DMS114 treated with DMSO at 0.1 percent for 48 hours (cell line): ENCODE measurements around the gene GNA14.
"Not testable (repeated sequence)": the region's sequence is repeated elsewhere in the genome, so short reads cannot be mapped to it uniquely, and the experiment has no call there.

Experiments
- DNase-seq: peaks from one replicate; lab custom pipeline; 2025; ENCODE audit not compliant: unreplicated experiment; lab: John Stamatoyannopoulos, UW

GNA14 gene

DNA sequence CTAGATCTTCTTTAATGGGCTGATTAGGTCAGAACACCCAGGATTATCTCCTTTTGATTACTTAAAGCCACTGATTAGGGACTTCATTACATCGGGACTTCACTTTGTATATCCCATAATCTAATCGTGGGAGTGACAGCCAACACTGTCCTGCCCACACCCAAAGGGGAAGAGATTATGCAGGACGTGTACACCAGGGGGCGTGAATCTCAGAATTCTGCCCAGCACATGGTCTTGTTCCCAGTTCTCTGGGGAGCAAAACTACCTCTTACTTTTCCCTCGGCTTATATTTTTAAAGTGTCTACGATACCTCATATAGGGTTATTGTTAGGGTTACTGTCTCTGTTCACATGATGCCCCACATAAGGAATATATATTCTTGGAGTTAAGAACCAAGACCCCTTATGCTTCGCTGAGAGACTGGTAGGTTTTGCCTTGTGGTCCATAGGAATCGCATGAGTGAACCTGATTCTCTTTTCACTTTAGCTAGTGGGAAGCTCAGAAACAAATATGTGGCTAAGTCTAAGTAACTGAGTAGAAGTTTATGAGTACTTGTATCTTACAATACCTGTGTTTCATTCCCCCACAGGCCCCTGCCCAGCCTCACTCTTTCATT lies 192.7 kb downstream of the GNA14 start:
- peak; percentile 1 for DNase-seq

GRCh38 chr9:77454663-77455062 lies 193.5 kb downstream of the GNA14 start:
- no peak for DNase-seq

DNA sequence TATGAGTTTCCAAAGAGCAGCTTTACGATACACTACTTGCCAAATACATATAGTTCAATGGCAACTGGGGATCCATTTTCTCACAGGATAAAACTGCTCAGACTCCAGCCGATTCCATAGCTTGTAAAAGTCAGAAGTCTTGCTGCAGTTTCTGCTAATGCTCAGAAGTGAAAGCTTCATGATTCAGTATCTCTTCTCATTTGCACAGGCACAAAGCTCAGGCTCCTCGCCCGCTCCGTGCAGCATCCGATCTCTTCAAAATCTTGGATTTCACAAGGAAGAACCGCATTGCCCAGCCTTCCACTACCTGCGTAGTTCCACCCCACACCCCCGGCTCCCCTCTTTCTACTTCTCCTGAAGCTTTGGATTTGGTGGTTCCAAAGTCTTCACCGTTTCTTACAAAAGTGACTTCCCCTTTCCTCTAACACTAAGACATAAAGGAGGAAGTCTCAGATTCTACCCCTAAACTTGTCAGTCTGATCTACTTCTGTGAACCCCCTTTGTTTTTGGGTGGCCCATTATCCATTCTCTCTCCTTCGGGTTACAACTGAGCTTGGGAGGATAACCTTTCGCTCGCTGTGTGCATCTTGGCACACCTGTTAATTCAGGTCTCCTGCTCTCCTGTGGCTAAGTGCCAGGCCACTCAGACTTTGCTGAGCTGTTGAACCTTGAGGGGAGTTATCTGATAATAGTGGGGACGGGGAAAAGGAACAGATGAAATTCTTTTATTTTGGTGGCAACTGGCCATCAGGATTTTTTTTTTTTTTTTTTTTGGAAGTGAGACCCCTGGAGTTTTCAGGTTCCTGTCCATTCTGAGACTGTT lies 194.1 kb downstream of the GNA14 start:
- DNase-seq = no peak

GRCh38 chr9:77451507-77451906 lies 196.6 kb downstream of the GNA14 start:
- no peak for DNase-seq

DNA sequence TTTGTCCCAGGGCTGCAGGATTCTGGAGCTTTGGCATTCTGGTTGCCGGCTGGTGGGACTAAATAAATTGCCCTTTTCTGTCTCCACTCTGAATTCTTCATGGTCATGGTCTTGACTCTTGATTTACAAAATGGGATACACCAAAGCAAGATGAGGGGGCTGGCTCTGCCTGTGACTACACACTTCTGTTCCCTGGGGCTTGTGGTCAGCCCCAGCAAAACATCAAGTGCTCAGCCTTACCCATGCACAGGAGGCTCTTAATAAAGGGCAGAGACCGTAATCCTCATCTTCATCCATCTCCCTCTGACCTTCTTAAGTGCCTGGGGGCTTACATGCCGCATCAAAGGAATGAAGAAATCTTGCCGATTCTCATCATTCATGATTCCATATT lies 198.0 kb downstream of the GNA14 start:
- DNase-seq = no peak

- no peak for DNase-seq
Measured at GRCh38 chr9:77449240-77450084, 198.7 kb downstream of the GNA14 start.

DNA sequence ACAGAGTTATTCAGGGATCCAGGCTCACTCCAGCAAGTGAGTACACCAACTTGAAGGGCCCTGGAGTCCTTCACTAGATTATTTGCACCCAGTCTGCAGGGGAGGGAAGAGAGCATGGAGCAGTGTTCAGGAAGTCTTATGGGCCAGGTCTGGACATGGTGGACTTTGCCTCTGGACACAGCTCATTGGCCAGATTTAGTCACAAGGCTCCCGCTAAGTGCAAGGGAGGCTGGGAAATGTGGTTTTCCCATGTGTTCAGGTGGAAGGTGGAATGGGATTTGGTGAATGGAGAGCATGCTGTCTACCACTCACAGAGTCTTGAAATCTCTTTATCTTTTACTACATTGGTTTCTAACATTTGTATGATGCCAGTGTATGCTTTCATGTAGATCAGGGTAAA lies 200.5 kb downstream of the GNA14 start:
- DNase-seq = no peak

- no peak for DNase-seq
Measured at GRCh38 chr9:77442436-77442835, 205.7 kb downstream of the GNA14 start.

GRCh38 chr9:77441124-77441523 lies 207.0 kb downstream of the GNA14 start:
- DNase-seq = not testable (repeated sequence)

DNA sequence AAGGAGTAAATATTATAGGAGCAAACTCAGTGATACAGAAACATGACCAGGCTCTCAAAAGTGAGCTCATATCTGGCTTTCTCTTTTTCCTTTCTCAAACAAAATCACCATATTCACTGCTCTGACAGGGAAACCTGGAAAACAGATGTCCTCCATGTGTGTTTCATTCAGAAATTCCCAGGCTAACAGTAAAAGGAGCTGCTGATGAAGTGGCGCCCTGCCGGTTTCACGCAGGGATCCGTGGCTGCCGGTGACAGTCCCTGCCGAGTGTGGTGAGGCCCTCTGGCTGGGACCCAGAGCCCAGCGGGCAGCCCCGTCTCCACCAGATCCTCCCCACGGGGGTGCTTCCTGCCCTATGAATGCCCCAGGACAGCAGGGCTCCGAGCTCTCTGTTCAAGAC lies 208.1 kb downstream of the GNA14 start:
- no peak for DNase-seq

DNA sequence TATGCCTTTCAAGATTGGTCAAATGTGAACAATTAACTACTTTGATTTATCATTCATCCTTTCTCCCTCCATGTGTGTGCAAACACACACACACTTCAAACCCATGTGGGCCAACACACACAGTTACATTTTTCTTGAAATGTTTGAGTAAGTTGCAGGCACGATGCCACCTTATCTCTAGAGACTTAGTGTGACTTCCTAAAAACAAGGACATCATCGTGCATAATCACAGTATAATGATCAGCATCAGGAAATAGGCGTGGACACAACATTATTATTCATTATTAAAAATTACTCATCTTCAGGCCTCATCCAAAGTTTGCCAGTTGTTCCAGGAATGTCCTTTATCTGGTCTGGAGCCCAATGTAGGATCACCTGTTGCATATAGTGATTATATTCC lies 209.5 kb downstream of the GNA14 start:
- DNase-seq = no peak

DNA sequence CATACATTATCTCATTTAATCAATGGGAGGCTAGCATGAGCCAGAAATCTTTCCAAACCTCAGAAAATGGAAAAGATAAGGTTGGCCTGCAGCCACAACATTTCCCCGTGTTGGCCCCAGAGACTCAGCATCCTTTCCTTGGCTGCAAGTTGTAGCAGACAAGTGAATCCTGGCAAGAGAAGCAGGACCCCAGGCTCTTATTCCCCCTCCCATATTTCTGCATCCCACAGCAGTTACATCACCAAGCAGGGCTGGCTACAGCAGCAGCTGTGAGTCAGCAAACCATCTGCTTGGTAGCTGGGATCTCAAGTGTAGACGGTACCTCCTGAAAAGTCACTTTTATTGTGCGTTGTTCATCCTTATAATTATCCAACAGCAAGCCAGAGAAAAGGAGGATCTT lies 212.4 kb downstream of the GNA14 start:
- no peak for DNase-seq

DNA sequence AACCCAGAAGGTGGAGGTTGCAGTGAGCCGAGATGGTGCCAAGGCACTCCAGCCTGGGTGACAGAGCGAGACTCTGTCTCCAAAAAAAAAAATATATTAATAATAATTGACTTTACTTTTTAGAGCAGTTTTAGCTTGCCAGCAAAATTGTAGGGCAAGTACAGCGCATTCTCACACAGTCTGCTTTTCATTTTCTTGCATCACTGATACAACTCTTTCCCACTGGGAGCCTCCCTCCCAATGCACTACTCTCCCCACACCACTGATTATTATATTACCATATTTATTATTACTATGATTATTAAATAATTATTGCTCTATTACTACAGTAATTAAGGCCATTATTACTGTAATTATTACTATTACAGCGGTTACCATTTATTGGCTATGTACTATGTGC lies 212.8 kb downstream of the GNA14 start:
- no peak for DNase-seq

- peak; percentile 32 for DNase-seq
Measured at GRCh38 chr9:77433675-77434445, 214.3 kb downstream of the GNA14 start.

DNA sequence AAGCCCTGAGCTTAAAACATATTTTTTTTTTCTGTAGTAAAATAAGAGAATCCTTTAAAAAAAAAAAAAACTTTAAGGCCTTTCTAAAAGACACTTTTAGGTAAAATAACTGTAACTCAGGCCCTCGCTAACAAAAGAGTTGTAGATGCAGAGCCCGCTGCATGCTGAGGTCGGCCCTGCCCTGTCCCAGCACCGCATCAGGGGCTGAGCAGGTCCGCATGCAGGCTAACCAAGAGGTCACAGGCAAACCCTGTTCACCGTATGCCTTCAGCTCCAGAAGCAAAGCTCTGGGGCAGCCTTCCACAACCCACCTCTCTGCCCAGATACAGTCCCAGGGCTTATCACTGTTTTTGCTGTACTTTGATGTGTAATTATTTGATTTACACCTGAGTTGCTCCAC lies 216.1 kb downstream of the GNA14 start:
- no peak for DNase-seq

DNA sequence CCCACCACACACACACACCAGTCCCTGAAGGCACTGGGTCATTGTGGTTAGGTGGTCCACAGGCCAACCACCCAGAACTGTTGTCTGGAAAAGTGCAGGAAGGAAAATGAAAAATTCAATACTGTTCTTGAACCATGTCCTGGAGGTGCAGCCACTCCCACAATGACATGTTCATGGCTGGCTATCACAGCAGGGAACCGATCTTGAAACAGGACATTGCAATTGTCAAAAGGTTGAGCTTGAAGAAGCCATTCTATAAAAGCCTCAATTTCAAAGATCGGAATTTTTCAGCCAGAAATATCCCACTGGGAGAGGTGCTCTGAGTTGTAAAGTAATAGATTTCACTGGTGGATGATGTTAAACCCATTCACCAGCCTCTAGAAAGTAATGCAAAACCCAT lies 218.2 kb downstream of the GNA14 start:
- DNase-seq = no peak

DNA sequence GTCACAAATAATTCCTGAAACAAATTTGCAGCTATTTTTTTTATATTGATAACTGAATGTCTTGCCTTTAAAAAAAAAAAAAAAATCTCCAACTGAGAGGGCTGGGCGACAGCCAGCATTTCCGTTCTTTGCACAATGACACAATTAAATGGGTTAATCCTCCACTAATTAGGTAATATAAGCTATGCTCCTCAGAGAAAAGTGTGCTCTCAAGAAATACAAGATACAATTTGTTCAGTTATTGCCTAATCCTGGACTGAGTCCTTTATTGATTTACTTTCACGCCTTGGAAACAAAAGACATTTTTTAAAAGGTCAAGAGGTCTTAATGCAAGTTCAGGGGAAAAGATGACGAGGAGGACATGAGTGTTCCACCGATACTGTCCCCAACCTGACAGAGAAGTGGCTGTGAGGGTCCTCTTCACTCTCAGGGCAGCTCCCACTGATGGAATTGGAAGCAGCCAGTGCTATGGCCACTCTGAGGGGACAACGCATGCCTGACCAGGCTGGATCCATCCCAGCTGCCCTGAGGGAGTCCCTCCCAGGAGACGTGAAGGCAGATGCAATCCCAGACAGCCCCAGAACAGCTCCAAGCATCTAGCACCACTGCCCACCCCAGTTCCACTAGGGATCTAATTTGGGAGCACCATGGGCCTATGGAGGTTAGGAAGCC lies 220.7 kb downstream of the GNA14 start:
- no peak for DNase-seq

GRCh38 chr9:77426712-77427111 lies 221.4 kb downstream of the GNA14 start:
- DNase-seq = no peak

GRCh38 chr9:77424993-77425392 lies 223.1 kb downstream of the GNA14 start:
- no peak for DNase-seq

- DNase-seq = no peak
Measured at GRCh38 chr9:77423841-77424240, 224.3 kb downstream of the GNA14 start.

DNA sequence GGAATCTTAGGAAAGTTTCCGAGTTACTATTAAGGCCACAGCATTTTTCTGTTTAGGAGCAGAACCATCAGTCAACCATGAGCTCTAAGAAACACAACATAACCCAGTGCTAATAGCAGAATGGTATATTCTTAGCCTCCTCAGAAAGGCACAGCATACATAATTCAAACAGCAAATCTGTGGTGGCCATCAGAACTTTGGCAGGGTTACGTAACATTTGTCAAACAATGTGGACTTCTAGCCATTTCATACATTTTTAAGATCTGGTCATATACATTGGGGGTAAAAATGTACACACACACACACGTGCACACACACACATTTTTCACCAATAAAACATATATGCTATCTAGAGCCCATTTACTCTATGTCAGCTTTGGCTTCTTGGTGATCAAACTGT lies 225.2 kb downstream of the GNA14 start:
- DNase-seq = no peak
